OCI-LY3 (cell line): Measurements from ENCODE around the gene GTF3C2.

Source experiments
- H2AFZ ChIP-seq: fragments of 200-600, 300-600 bp; shearing (Covaris generic); 2 replicates; pipeline ENCODE4 v1.6.0; 2014; ENCODE audit warnings: antibody characterized with exemption, low read depth, low read length
- H3K27ac ChIP-seq: fragments of 200-600, 300-600 bp; sonication (generic); 2 replicates; pipeline ENCODE4 v1.5.1; 2014; ENCODE audit warnings: mild to moderate bottlenecking, low read length, moderate library complexity, mixed read lengths
- H3K27me3 ChIP-seq: fragments of 200-600, 300-600 bp; sonication (generic); 2 replicates; pipeline ENCODE4 v1.6.1; 2014; ENCODE audit warnings: low read depth, low read length, mixed read lengths
- H3K36me3 ChIP-seq: fragments of 200-600, 300-600 bp; sonication (generic); replicated peaks from 2 replicates; pipeline ENCODE3; 2014; ENCODE audit warnings: low read depth, low read length, mixed read lengths
- H3K4me1 ChIP-seq: fragments of 300-600, 200-600 bp; sonication (generic); 2 replicates; pipeline ENCODE4 v1.6.1; 2014; ENCODE audit warnings: low read length, mixed read lengths
- H3K4me2 ChIP-seq: fragments of 200-600, 300-600 bp; sonication (generic); 2 replicates; pipeline ENCODE4 v1.6.1; 2014; ENCODE audit warnings: low read length, mixed read lengths
- H3K4me3 ChIP-seq: fragments of 300-600, 200-600 bp; sonication (generic); 2 replicates; pipeline ENCODE4 v1.5.1; 2014; ENCODE audit warnings: antibody characterized with exemption, mild to moderate bottlenecking, low read length, moderate library complexity
- H3K79me2 ChIP-seq: fragments of 300-600, 200-600 bp; shearing (Covaris generic); 2 replicates; pipeline ENCODE4 v1.6.1; 2014; ENCODE audit warnings: mild to moderate bottlenecking, low read length, mixed read lengths
- H3K9ac ChIP-seq: fragments of 300-600, 200-600 bp; shearing (Covaris generic); 2 replicates; pipeline ENCODE4 v1.6.0; 2014; ENCODE audit warnings: mild to moderate bottlenecking, low read length, moderate library complexity
- H3K9me3 ChIP-seq: fragments of 200-600, 300-600 bp; shearing (Covaris generic); 2 replicates; pipeline ENCODE4 v1.6.1; 2014; ENCODE audit warnings: low read length, mixed read lengths; ENCODE audit not compliant: insufficient read depth
- H4K20me1 ChIP-seq: fragments of 200-600, 300-600 bp; sonication (generic); 2 replicates; pipeline ENCODE4 v1.6.1; 2016; ENCODE audit warnings: low read length, mixed read lengths; ENCODE audit not compliant: insufficient read depth
- CTCF ChIP-seq: fragments of 200-600, 300-600 bp; sonication (generic); IDR thresholded peaks from 2 replicates; pipeline ENCODE4 v1.5.1; 2014; ENCODE audit warnings: antibody characterized with exemption, low read length, low read depth
- EZH2phosphoT487 ChIP-seq: fragments of 200-600 bp; shearing (Covaris generic); IDR thresholded peaks from 2 replicates; pipeline ENCODE4 v1.6.1; 2018; ENCODE audit warnings: antibody characterized with exemption, mixed run types, low read depth

The GTF3C2 gene

GRCh38 chr2:27335311-27335710 lies 21.3 kb downstream of the GTF3C2 start:
- H3K27ac ChIP-seq: no peak overlapping the region
- no peaks in the 10 kb centered on the region for H3K4me1 ChIP-seq
- no peaks in the 10 kb centered on the region for H3K79me2 ChIP-seq
- no peaks in the 10 kb centered on the region for H3K9me3 ChIP-seq
- TF ChIP-seq CTCF (no peak), EZH2phosphoT487 (no peak)
- H3K36me3 ChIP-seq: peaks cover 58% of the 10 kb centered on the region
- no peak overlapping the region for H3K9ac ChIP-seq
- H3K4me2 ChIP-seq: no peak overlapping the region
- no peaks in the 10 kb centered on the region for H4K20me1 ChIP-seq
- no peak overlapping the region for H3K4me3 ChIP-seq
- no peak overlapping the region for H2AFZ ChIP-seq
- H3K27me3 ChIP-seq: no peaks in the 10 kb centered on the region

GRCh38 chr2:27324720-27325119 lies 31.8 kb downstream of the GTF3C2 start:
- TF ChIP-seq EZH2phosphoT487 (no peak), CTCF (no peak)
- peaks cover 14% of the 10 kb centered on the region for H3K4me1 ChIP-seq
- H2AFZ ChIP-seq: no peak overlapping the region
- H4K20me1 ChIP-seq: no peaks in the 10 kb centered on the region
- H3K27ac ChIP-seq: no peak overlapping the region
- no peak overlapping the region for H3K4me2 ChIP-seq
- H3K9me3 ChIP-seq: no peaks in the 10 kb centered on the region
- no peaks in the 10 kb centered on the region for H3K27me3 ChIP-seq
- no peak overlapping the region for H3K9ac ChIP-seq
- H3K4me3 ChIP-seq: no peak overlapping the region
- H3K36me3 ChIP-seq: peaks cover 33% of the 10 kb centered on the region
- peaks cover 29% of the 10 kb centered on the region for H3K79me2 ChIP-seq

GRCh38 chr2:27323596-27324285 lies 32.8 kb downstream of the GTF3C2 start:
- peaks cover 14% of the 10 kb centered on the region for H3K4me1 ChIP-seq
- peaks cover 28% of the 10 kb centered on the region for H3K36me3 ChIP-seq
- H3K4me2 ChIP-seq: peak overlapping the region; percentile 93
- no peaks in the 10 kb centered on the region for H3K27me3 ChIP-seq
- H3K9ac ChIP-seq: peak overlapping the region; percentile 98
- H3K27ac ChIP-seq: peak overlapping the region; percentile 70
- H3K79me2 ChIP-seq: peaks cover 29% of the 10 kb centered on the region
- H3K4me3 ChIP-seq: peak overlapping the region; percentile 96
- H4K20me1 ChIP-seq: no peaks in the 10 kb centered on the region
- H2AFZ ChIP-seq: 0 out of 2 replicates have a peak overlapping the region, but pooled peaks have one; percentile 76
- TF ChIP-seq EZH2phosphoT487: no peak
- TF ChIP-seq CTCF: no peak
- no peaks in the 10 kb centered on the region for H3K9me3 ChIP-seq

GRCh38 chr2:27322766-27323595 lies 33.6 kb downstream of the GTF3C2 start, which contains the start of gene MPV17:
TSS of gene MPV17 (minus strand) at chr2:27323097. CDS start at chr2:27322517, 580 bp downstream.
- Histone ChIP-seq H2AFZ (peak within 1 kb of the TSS; percentile 76; the same call in 1 of the 2 replicates), H3K9ac (peak within 1 kb of the TSS; percentile 98), H3K27me3 (no peaks in the 10 kb centered on the region), H3K4me3 (peak within 1 kb of the TSS; percentile 96), H3K79me2 (peaks cover 29% of the 10 kb centered on the region), H3K4me1 (peaks cover 14% of the 10 kb centered on the region), H3K4me2 (peak within 1 kb of the TSS; percentile 93), H4K20me1 (no peaks in the 10 kb centered on the region), H3K36me3 (peaks cover 20% of the 10 kb centered on the region), H3K9me3 (no peaks in the 10 kb centered on the region), H3K27ac (peak within 1 kb of the TSS; percentile 70)
- no peak for TF ChIP-seq EZH2phosphoT487
- TF ChIP-seq CTCF: no peak
